Measurements from ENCODE around the gene CANT1.
"Not testable (repeated sequence)": the region's sequence is repeated elsewhere in the genome, so short reads cannot be mapped to it uniquely, and the experiment has no call there.

The CANT1 gene

DNA sequence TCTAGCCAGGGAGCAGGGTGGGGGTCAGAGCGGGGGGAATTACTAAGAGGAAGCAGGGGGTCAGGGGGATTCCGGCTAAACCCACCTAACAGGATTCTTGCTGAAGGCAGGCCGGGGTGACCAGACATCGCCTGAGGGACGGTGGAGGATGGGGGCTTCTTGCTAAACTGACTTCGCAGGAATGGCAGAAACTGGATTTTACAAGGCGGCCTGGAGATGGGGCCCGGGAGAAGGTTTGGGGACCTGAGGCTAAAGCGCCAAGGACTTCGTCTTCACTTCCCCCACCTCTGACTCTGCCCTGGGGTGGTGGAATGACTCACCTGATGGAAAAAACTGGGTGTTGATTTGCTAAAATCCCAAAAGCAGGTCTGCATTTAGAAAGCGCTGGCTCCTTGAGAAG is 53.3 kb downstream of the CANT1 start:
- no peak for DNase-seq

DNA sequence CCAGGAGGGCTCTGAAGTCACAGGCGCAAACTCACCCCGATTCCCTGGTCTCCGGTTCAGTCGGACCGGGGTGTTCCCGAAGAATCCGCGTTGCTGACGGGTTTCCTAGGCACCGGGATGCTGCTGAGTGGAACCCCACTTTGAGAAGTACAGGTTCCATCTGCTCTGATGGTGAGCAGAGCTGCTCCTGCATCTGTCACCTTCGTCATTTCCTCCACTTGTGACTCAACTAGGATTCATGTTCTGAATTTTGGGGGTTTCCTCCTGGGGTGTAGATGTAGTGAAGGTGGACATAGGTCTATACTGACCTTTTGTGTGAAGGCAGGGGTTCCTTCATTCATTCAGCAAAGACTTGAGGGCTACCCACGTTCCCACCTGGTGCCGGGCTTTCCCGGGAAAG is 54.9 kb downstream of the CANT1 start:
- DNase-seq = no peak

DNA sequence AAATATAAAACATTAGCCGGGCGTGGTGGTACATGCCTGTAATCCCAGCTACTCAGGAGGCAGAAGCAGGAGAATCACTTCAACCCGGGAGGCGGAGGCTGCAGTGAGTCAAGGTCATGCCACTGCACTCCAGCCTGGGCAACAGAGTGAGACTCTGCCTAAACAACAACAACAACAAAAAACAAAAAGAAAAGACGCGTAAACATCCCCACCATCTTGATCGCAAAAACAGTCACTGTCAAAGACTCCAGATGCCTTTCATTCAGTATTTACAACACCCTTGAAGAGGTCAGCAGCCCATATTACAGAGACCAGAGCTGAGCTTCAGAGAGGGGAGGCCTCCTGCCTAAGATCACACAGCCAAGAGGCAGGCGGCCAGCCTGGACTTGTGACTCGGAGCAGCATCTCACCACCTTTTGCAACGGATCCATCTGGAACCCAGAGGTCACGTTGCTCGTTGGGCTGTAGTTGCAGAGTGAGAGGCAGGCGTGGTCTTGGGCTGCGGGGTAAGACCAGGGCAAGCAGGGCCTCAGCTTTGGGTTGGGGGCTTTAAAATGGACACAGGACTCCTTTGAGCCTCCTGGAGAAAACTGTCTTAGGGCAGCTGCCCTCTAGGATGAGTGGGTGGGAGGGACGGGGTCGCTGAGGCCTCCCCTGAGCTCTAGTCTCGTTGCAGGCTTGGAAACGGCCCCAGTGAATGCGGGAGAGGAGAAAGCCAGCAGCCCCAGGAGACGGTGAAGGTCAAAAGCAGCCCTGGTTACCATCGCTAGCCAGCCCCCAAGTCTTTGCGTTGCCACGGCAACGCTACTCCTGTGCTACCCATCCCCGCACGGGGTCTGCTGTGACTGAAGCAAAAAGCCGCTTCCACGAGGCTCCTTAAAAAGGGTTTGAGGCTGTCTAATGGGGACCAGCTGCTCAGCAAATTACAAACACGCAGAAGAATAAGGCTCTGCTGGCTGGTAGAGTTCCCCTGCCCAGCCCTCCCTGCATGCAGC is 55.9 kb downstream of the CANT1 start:
- DNase-seq = no peak

DNA sequence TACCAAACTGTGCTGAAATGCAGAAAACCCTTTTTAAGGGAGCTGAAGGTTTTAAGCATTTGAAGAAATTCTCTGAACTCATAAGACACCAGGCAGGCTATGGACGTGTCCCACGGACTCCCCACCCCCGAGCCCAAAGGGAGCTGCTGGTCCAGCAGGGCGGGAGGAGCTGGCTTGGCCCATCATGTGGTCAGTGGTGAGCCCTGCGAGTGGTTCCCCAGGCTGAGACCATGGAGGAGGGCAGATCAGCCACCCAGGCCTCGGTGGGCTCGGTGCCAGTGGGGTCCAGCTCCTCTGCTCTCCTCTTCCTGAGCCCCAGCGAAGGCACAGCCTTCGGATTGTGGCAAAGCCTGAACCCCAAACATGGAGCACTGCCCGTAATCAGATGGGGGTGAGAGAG is 56.9 kb downstream of the CANT1 start:
- DNase-seq = no peak

DNA sequence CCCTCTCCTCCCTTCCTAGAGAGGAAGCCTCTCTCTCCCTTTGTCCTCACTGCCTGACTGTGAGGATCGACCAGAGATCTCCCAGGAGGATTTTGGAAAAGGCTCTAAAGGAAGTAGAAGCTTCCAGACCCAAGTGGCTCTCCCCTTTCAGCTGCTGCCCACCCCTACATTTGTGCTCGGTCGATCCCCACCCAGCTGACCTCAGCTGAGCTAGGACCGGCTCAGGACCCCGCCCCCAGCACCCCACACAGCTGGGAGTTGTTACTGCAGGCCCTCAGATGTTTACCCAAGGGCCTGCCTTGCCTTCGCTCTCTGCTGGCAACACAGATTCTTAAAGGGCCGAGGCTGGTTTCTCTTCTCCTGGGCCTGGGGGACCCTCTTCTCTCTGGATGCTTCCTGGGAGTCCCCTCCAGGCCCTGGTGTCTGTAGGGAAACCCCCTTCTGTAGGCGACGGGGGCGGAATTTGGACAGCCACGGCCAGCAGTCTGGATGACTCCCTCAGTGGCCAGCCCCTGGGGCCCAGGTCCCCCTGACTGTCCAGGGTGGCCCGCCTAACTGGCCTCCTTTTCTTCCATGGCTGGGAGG is 57.5 kb downstream of the CANT1 start:
- DNase-seq = no peak

DNA sequence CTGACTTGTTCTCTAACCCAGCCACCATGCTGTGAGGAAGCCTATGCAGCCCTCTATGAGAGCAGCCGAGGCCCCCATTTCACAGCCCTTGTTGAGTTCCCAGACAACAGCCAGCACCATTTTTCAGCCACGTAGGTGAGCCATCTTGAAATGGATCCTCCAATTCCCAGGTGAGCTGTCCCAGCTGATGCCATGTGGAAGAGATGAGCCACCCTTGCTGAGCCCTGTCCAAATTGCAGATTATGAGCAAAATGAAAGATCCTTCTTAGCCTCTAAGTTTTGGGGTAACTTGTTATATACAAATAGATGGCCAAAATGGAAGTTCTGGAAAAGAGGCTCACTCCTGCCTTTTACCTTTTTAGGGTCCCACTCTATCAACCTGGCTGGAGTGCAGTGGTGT is 58.7 kb downstream of the CANT1 start:
- no peak for DNase-seq

DNA sequence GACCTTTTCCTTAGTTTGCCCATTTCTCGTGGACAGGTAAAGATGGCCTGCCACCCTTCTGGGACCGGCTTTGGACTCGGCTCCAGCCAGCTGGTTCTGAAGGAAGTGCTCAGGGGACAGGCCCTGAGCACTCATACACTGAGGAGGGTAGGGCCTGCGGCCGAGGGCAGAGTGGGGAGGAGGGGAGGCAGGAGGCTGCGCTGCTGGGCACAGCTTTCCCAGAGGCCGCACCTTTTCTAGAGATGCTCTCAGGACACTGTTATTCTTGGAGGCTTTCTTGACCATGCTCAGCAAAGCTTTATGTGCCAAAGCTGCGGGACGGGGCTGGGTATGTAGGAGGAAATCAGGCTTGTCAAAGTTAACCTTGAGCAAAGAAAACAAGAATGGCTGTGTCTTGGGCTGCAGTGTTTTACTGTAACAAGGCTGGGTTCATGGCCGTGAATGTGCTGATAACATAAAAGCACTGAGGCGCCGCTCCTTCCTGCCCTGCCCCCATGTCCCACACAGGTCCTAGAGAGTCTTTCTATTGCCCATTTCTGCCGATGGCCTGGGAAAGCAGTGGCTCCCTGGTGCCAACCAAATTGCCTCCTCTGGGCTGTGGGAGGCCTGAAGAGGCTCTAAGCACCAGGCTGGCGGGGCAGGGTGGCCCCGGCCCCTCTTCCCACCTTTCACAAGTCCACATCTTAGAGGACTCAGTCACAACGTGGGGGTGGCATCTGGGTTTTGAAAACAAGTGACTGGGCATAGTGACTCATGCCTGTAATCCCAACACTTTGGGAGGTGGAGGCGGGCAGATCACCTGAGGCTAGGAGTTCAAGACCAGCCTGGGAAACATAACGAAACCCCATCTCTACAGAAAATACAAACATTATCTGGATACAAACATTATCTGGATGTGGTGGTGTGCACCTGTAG is 62.1 kb downstream of the CANT1 start:
- DNase-seq = no peak

DNA sequence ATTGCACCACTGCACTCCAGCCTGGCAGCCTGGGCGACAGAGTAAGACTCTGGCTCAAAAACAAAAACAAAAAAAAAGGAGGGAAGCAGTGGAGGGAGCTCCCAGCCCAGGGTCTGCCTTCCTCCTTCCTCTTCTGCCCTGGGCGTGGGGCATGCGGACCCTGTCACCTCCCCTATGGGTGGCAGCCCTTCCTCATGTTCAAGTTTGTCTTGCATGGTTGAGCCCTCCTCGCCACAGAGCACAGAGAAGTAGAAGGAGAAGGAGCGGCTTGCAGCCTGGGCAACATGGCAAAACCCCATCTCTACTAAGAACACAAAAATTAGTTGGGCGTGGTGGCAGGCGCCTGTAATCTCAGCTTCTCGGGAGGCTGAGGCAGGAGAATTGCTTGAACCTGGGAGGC is 62.9 kb downstream of the CANT1 start:
- no peak for DNase-seq

DNA sequence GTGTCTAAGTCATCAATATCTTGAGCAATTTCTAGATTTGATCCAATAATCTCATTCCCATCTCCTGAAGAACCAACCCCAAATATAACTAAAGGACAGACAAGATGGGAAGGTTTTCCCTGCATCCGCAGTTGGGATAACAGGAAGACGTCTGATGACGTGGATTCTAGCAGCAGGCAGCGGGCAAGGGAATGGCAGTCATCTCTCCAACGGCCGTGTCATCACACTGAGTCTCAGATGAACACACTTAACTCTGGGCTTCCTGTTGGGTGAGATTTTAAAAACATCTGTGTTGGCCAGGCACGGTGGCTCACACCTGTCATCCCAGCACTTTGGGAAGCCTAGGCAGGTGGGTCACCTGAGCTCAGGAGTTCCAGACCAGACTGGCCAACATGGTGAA is 63.4 kb downstream of the CANT1 start:
- DNase-seq = no peak

DNA sequence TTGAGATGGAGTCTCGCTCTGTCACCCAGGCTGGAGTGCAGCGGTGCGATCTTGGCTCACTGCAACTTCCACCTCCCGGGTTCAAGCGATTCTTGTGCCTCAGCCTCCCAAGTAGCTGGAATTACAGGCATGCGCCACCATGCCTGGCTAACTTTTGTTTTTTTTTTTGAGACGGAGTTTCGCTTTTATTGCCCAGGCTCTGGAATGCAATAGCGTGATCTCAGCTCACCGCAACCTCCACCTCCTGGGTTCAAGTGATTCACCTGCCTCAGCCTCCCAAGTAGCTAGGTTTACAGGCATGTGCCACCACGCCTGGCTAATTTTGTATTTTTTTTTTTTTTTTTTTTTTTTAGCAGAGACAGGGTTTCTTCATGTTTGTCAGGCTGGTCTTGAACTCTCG is 64.1 kb downstream of the CANT1 start:
- DNase-seq = not testable (repeated sequence)

DNA sequence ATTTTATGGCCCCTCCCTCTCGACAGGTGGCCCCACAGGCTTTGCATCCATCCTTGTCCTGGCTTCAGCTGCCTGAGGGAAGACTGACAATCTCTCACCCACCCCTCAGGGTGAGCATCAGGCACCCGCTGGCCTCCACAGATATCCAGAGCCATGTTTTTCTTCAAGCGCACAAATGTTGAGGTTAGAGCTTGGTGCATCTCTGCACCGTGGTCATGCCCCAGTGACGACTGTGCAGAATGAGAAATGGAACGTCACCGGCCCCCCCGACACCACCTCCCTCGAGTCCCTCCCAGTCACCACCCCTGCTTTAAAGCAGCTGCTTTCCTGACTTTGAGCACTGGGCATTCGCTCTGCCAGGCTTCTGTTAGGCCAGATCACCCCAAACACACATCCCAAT is 64.6 kb downstream of the CANT1 start:
- DNase-seq = no peak

DNA sequence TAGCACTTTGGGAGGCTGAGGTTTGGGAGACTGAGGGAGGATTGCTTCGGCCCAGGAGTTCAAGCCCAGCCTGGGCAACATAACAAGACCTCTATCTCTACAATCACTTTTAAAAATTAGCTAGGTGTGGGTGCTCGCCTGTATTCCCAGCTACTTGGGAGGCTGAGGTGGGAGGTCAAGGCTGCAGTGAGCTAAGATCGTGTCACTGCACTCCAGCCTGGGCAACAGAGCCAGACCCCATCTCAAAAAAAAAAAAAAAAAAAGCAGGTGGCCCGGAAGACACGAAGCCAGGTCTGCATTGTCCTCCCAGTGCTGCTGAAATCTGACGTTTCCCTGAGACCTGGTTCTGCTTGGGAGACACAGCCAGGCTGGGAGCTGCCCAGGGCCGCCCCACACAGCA is 65.5 kb downstream of the CANT1 start:
- no peak for DNase-seq
